Mesothelial cell of epicardium (in vitro differentiated cells): ENCODE results near the gene SDF4. TPM values are rescaled to one million over a fixed set of nuclear protein-coding genes. Genes with fewer than 3 reads are reported as not detected.
A peak's percentile ranks its signal among the peaks of the same experiment; 100 is the strongest.
"Not testable (repeated sequence)": the region's sequence is repeated elsewhere in the genome, so short reads cannot be mapped to it uniquely, and the experiment has no call there.

ENCODE experiments used
- DNase-seq, 2 experiments: peaks; one replicate each; pipeline ENCODE4 v3.0.0; 2021; ENCODE audit warnings: low spot score in 2 of 2; ENCODE audit not compliant: unreplicated experiment in 2 of 2
- H3K27ac Mint-ChIP-seq: 2 replicates; pipeline ENCODE4 v1.8.0; 2021; ENCODE audit warnings: mixed read lengths
- H3K27me3 Mint-ChIP-seq: 2 replicates; pipeline ENCODE4 v1.8.0; 2021; ENCODE audit warnings: low read depth, mixed read lengths
- H3K36me3 Mint-ChIP-seq: 2 replicates; pipeline ENCODE4 v1.8.0; 2021; ENCODE audit warnings: mixed read lengths
- H3K4me1 Mint-ChIP-seq: 2 replicates; pipeline ENCODE4 v1.8.0; 2021; ENCODE audit warnings: mixed read lengths
- H3K4me3 Mint-ChIP-seq: 2 replicates; pipeline ENCODE4 v1.8.0; 2021; ENCODE audit warnings: mild to moderate bottlenecking, moderate library complexity, mixed read lengths
- H3K9me3 Mint-ChIP-seq: 2 replicates; pipeline ENCODE4 v1.8.0; 2021; ENCODE audit warnings: mixed read lengths
- CTCF ChIP-seq: fragments of 200-600 bp; sonication (generic); IDR thresholded peaks from one replicate; pipeline ENCODE4 v1.5.0; 2021; ENCODE audit warnings: antibody characterized with exemption; ENCODE audit not compliant: unreplicated experiment
- total RNA-seq: library from RNA; stranded (reverse); gene quantifications from 3 replicates; pipeline ENCODE4 v1.2.1, GENCODE V29; 2021

Gene SDF4
- total RNA-seq, 1 donor from 2014 or later, result 108 TPM

GRCh38 chr1:1178794-1179331, 52.9 kb downstream of the SDF4 start:
- no peak for DNase-seq
- no peaks in the 10 kb centered on the region for H3K9me3 Mint-ChIP-seq

GRCh38 chr1:1177452-1178206, 54.2 kb downstream of the SDF4 start:
- no peak overlapping the region for H3K27ac Mint-ChIP-seq
- H3K4me3 Mint-ChIP-seq, result no peak overlapping the region
- DNase-seq, result no peak
- H3K9me3 Mint-ChIP-seq, result no peaks in the 10 kb centered on the region
- TF ChIP-seq CTCF, result no peak
- H3K4me1 Mint-ChIP-seq, result peaks cover 6% of the 10 kb centered on the region
- no peaks in the 10 kb centered on the region for H3K36me3 Mint-ChIP-seq
- H3K27me3 Mint-ChIP-seq, result peaks cover 45% of the 10 kb centered on the region

More at GRCh38 chr1:1178794-1179331, 52.9 kb downstream of the SDF4 start:
- H3K4me1 Mint-ChIP-seq, result peaks cover 6% of the 10 kb centered on the region
- no peaks in the 10 kb centered on the region for H3K36me3 Mint-ChIP-seq
- peaks cover 38% of the 10 kb centered on the region for H3K27me3 Mint-ChIP-seq
- no peak for TF ChIP-seq CTCF
- no peak overlapping the region for H3K27ac Mint-ChIP-seq
- no peak overlapping the region for H3K4me3 Mint-ChIP-seq

DNA sequence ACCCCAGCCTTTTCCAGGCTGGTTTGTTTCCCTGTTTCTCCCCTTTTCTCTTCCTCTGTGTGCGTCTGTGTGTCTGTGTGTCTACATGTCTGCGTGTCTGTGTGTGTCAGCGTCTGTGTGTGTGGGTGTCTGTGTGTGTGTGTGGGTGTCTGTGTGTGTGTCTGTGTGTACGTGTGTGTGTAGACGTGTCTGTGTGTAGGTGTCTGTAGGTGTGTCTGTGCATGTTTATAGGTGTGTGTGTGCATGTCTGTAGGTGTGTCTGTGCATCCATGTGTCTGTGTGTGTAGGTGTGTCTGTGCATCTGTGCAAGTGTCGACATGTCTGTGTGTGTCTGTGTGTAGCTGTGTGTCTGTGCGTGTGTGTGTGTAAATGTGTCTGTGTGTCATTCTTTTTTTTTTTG, 54.9 kb downstream of the SDF4 start:
- H3K36me3 Mint-ChIP-seq, result no peaks in the 10 kb centered on the region
- no peak overlapping the region for H3K27ac Mint-ChIP-seq
- TF ChIP-seq CTCF, result no peak
- H3K27me3 Mint-ChIP-seq, result peaks cover 49% of the 10 kb centered on the region
- no peaks in the 10 kb centered on the region for H3K9me3 Mint-ChIP-seq
- H3K4me1 Mint-ChIP-seq, result peaks cover 6% of the 10 kb centered on the region
- DNase-seq, result no peak
- no peak overlapping the region for H3K4me3 Mint-ChIP-seq

GRCh38 chr1:1176063-1176761, 55.6 kb downstream of the SDF4 start:
- not testable (repeated sequence) for H3K9me3 Mint-ChIP-seq, H3K36me3 Mint-ChIP-seq, H3K4me3 Mint-ChIP-seq, H3K4me1 Mint-ChIP-seq, H3K27ac Mint-ChIP-seq
- DNase-seq, result peak in 1 of 2 experiments; percentile 19
- peaks cover 49% of the 10 kb centered on the region for H3K27me3 Mint-ChIP-seq

GRCh38 chr1:1175221-1176062, 56.4 kb downstream of the SDF4 start:
- Mint-ChIP-seq H3K27ac (no peak overlapping the region), H3K4me1 (peaks cover 6% of the 10 kb centered on the region), H3K27me3 (peaks cover 48% of the 10 kb centered on the region), H3K36me3 (no peaks in the 10 kb centered on the region), H3K4me3 (no peak overlapping the region), H3K9me3 (no peaks in the 10 kb centered on the region)
- TF ChIP-seq CTCF, result no peak
- no peak for DNase-seq
